Neural cell (in vitro differentiated cells): ENCODE results near the gene TMEM255B. TPM values are rescaled to one million over a fixed set of nuclear protein-coding genes. Genes with fewer than 3 reads are reported as not detected.

Source experiments
- H2AFZ ChIP-seq: fragments of 200-600, 300-800 bp; sonication (generic), shearing (Covaris generic); 2 replicates; pipeline ENCODE4 v1.6.0; 2014; ENCODE audit warnings: low read depth, mild to moderate bottlenecking, antibody characterized with exemption, low read length, moderate library complexity
- H3F3A ChIP-seq: fragments of 200-600 bp; shearing (Covaris generic); 2 replicates; pipeline ENCODE4 v1.6.1; 2016; ENCODE audit warnings: mild to moderate bottlenecking, moderate library complexity, mixed read lengths, antibody characterized with exemption, low read length; ENCODE audit not compliant: insufficient read depth, poor library complexity, severe bottlenecking
- H3K27ac ChIP-seq: fragments of 200-600, 300-800 bp; sonication (generic), shearing (Covaris generic); 2 replicates; pipeline ENCODE4 v1.5.1; 2014; ENCODE audit warnings: mild to moderate bottlenecking, low read length, moderate library complexity
- H3K27me3 ChIP-seq: fragments of 300-800, 200-600 bp; sonication (generic), shearing (Covaris generic); 2 replicates; pipeline ENCODE4 v1.6.0; 2014; ENCODE audit warnings: mild to moderate bottlenecking, low read depth, low read length, moderate library complexity; ENCODE audit not compliant: insufficient read depth
- H3K36me3 ChIP-seq: fragments of 300-800, 200-600 bp; sonication (generic), shearing (Covaris generic); 2 replicates; pipeline ENCODE4 v1.5.1; 2014; ENCODE audit warnings: mild to moderate bottlenecking, antibody characterized with exemption, low read length, moderate library complexity; ENCODE audit not compliant: insufficient read depth
- H3K4me2 ChIP-seq: fragments of 300-800, 200-600 bp; sonication (generic), shearing (Covaris generic); 2 replicates; pipeline ENCODE4 v1.6.0; 2014; ENCODE audit warnings: mild to moderate bottlenecking, low read length
- H3K4me3 ChIP-seq: fragments of 300-800, 200-600 bp; sonication (generic), shearing (Covaris generic); 2 replicates; pipeline ENCODE4 v1.5.1; 2014; ENCODE audit warnings: mild to moderate bottlenecking, low read length, moderate library complexity
- H3K79me2 ChIP-seq: fragments of 200-600 bp; shearing (Covaris generic); replicated peaks from 2 replicates; pipeline ENCODE4 v1.6.0; 2014; ENCODE audit warnings: mild to moderate bottlenecking, low read length, moderate library complexity; ENCODE audit not compliant: insufficient read depth
- H3K9ac ChIP-seq: fragments of 300-800, 200-600 bp; sonication (generic), shearing (Covaris generic); 2 replicates; pipeline ENCODE4 v1.6.1; 2016; ENCODE audit warnings: mild to moderate bottlenecking, low read length, mixed read lengths
- H3K9me2 ChIP-seq: fragments of 200-600 bp; shearing (Covaris generic); 2 replicates; pipeline ENCODE4 v1.6.1; 2016; ENCODE audit warnings: mild to moderate bottlenecking, low read length, mixed read lengths; ENCODE audit not compliant: insufficient read depth
- H3K9me3 ChIP-seq: fragments of 200-600, 300-800 bp; sonication (generic), shearing (Covaris generic); 2 replicates; pipeline ENCODE4 v1.6.1; 2016; ENCODE audit warnings: mild to moderate bottlenecking, mixed run types, low read length, moderate library complexity, mixed read lengths
- H4K20me1 ChIP-seq: fragments of 200-600 bp; shearing (Covaris generic); 2 replicates; pipeline ENCODE4 v1.6.1; 2016; ENCODE audit warnings: mild to moderate bottlenecking, mixed run types; ENCODE audit not compliant: insufficient read depth
- CTCF ChIP-seq: fragments of 450-650 bp; IDR thresholded peaks from 2 replicates; pipeline ENCODE4 v1.5.1; 2014; ENCODE audit warnings: antibody characterized with exemption, mild to moderate bottlenecking, moderate library complexity; ENCODE audit not compliant: poor library complexity, severe bottlenecking
- EP300 ChIP-seq: fragments of 450-650 bp; conservative IDR thresholded peaks from 2 replicates; pipeline ENCODE4 v1.6.1; 2014; ENCODE audit warnings: antibody characterized with exemption, mild to moderate bottlenecking, moderate library complexity; ENCODE audit not compliant: poor library complexity, severe bottlenecking
- EZH2 ChIP-seq: fragments of 200-600, 300-800 bp; shearing (Covaris generic), sonication (generic); IDR thresholded peaks from 2 replicates; pipeline ENCODE4 v1.6.1; 2014; ENCODE audit warnings: antibody characterized with exemption, low read length, borderline replicate concordance, mild to moderate bottlenecking; ENCODE audit not compliant: insufficient read depth, poor library complexity, severe bottlenecking
- MXI1 ChIP-seq: fragments of 450-650 bp; conservative IDR thresholded peaks from 2 replicates; pipeline ENCODE4 v1.6.1; 2014; ENCODE audit warnings: antibody characterized with exemption, mild to moderate bottlenecking; ENCODE audit not compliant: poor library complexity, severe bottlenecking
- POLR2AphosphoS5 ChIP-seq: IDR thresholded peaks from 2 replicates; pipeline ENCODE4 v1.6.1; 2012
- RAD21 ChIP-seq: fragments of 450-650 bp; conservative IDR thresholded peaks from 2 replicates; pipeline ENCODE4 v1.6.1; 2014; ENCODE audit warnings: antibody characterized with exemption, mild to moderate bottlenecking, moderate library complexity
- SMC3 ChIP-seq: fragments of 450-650 bp; conservative IDR thresholded peaks from 2 replicates; pipeline ENCODE4 v1.6.1; 2014; ENCODE audit warnings: antibody characterized with exemption, mild to moderate bottlenecking, moderate library complexity; ENCODE audit not compliant: poor library complexity
- TAF1 ChIP-seq: IDR thresholded peaks from 2 replicates; pipeline ENCODE4 v1.6.1; 2012; ENCODE audit warnings: low read depth
- polyA plus RNA-seq: library from polyadenylated mRNA; depleted of rRNA; stranded (reverse); fragments of >200 nt; gene quantifications from 2 replicates; pipeline ENCODE4 v1.2.3, GENCODE V29; 2014
- TF ChIP-seq, protein P1 (sequence below): IDR thresholded peaks from 2 replicates; pipeline ENCODE4 v1.6.1; 2012; ENCODE audit warnings: borderline replicate concordance

The TMEM255B gene
- polyA plus RNA-seq, 1 donor from 2014 or later = not detected

DNA sequence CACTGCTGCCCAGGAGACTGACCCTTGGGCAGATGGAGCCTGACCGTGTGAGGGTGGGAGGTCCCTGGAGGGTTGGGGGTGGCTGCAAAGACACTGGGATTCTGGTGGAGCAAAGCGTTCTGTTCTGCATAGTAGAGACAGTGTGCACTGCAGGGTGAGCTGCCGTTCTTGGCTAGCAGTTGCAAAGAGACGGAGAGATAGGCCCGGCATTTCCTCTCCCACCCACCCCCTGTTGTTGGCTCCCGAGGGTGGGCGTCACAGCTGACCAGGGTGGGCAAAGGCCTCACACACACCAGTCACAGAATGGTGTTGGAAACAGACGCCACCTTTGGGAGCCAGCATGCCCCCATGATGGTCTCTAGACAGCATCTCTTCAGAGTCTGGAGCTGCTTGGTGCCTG, 11.4 kb downstream of the TMEM255B start:
- no peak overlapping the region for H3K4me3 ChIP-seq
- H3K4me2 ChIP-seq = no peak overlapping the region
- H4K20me1 ChIP-seq = no peaks in the 10 kb centered on the region
- H3K27ac ChIP-seq = no peak overlapping the region
- H3K79me2 ChIP-seq = no peaks in the 10 kb centered on the region
- H3K9me3 ChIP-seq = no peaks in the 10 kb centered on the region
- H3K9ac ChIP-seq = no peak overlapping the region
- no peaks in the 10 kb centered on the region for H3K27me3 ChIP-seq
- no peaks in the 10 kb centered on the region for H3K9me2 ChIP-seq
- no peaks in the 10 kb centered on the region for H3K36me3 ChIP-seq
- no peaks in the 10 kb centered on the region for H3F3A ChIP-seq
- H2AFZ ChIP-seq = no peak overlapping the region
- TF ChIP-seq RAD21 (no peak), TAF1 (no peak), POLR2AphosphoS5 (no peak), MXI1 (no peak), EP300 (no peak), EZH2 (no peak), SMC3 (no peak), CTCF (no peak)
- TF ChIP-seq, protein P1, sequence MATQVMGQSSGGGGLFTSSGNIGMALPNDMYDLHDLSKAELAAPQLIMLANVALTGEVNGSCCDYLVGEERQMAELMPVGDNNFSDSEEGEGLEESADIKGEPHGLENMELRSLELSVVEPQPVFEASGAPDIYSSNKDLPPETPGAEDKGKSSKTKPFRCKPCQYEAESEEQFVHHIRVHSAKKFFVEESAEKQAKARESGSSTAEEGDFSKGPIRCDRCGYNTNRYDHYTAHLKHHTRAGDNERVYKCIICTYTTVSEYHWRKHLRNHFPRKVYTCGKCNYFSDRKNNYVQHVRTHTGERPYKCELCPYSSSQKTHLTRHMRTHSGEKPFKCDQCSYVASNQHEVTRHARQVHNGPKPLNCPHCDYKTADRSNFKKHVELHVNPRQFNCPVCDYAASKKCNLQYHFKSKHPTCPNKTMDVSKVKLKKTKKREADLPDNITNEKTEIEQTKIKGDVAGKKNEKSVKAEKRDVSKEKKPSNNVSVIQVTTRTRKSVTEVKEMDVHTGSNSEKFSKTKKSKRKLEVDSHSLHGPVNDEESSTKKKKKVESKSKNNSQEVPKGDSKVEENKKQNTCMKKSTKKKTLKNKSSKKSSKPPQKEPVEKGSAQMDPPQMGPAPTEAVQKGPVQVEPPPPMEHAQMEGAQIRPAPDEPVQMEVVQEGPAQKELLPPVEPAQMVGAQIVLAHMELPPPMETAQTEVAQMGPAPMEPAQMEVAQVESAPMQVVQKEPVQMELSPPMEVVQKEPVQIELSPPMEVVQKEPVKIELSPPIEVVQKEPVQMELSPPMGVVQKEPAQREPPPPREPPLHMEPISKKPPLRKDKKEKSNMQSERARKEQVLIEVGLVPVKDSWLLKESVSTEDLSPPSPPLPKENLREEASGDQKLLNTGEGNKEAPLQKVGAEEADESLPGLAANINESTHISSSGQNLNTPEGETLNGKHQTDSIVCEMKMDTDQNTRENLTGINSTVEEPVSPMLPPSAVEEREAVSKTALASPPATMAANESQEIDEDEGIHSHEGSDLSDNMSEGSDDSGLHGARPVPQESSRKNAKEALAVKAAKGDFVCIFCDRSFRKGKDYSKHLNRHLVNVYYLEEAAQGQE = no peak

DNA sequence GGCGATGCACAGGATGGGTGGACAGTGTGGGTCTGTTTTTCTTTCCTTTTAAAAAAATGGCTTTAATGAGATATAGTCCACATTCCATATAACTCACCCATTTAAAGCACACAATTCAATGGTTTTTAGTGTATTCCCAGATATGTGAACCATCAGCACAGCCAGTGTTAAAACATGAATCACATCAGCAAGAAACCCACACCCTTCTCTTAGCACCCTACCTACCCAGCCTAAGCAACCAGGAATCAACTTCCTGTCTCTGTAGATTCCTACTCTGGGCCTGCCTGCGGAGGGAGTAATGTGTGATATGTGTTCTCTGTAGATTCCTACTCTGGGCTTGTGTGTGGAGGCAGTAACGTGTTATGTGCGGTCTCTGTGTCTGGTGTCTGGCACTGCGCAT, 11.9 kb downstream of the TMEM255B start:
- H3K4me2 ChIP-seq = no peak overlapping the region
- H3K36me3 ChIP-seq = no peaks in the 10 kb centered on the region
- no peak overlapping the region for H3K27ac ChIP-seq
- no peaks in the 10 kb centered on the region for H4K20me1 ChIP-seq
- H3K9me3 ChIP-seq = no peaks in the 10 kb centered on the region
- H3K27me3 ChIP-seq = no peaks in the 10 kb centered on the region
- no peak for TF ChIP-seq POLR2AphosphoS5
- no peak for TF ChIP-seq EP300
- TF ChIP-seq, protein P1 = no peak
- no peak for TF ChIP-seq EZH2
- TF ChIP-seq RAD21 = no peak
- TF ChIP-seq SMC3 = no peak
- TF ChIP-seq MXI1 = no peak
- TF ChIP-seq CTCF = no peak
- TF ChIP-seq TAF1 = no peak
- no peaks in the 10 kb centered on the region for H3F3A ChIP-seq
- H3K9me2 ChIP-seq = no peaks in the 10 kb centered on the region
- H3K4me3 ChIP-seq = no peak overlapping the region
- H3K79me2 ChIP-seq = no peaks in the 10 kb centered on the region
- H3K9ac ChIP-seq = no peak overlapping the region
- no peak overlapping the region for H2AFZ ChIP-seq
